GM23248 (cell line): ENCODE measurements around the gene DCLK2. TPM values are rescaled to one million over a fixed set of nuclear protein-coding genes. Genes with fewer than 3 reads are reported as not detected.

Experiments used
- DNase-seq: peaks from one replicate; pipeline ENCODE4 v3.0.0-alpha.2; 2015
- H2AFZ ChIP-seq: fragments of 200-600 bp; sonication (generic); 2 replicates; pipeline ENCODE4 v1.6.1; 2016; ENCODE audit warnings: antibody characterized with exemption
- H3F3A ChIP-seq: fragments of 200-600 bp; sonication (generic); 2 replicates; pipeline ENCODE4 v1.6.1; 2016; ENCODE audit warnings: mild to moderate bottlenecking, antibody characterized with exemption, mixed run types; ENCODE audit not compliant: insufficient read depth
- H3K27ac ChIP-seq: fragments of 200-600 bp; sonication (generic); 2 replicates; pipeline ENCODE4 v1.5.1; 2016; ENCODE audit warnings: mild to moderate bottlenecking
- H3K27me3 ChIP-seq: fragments of 200-600 bp; sonication (generic); replicated peaks from 2 replicates; pipeline ENCODE4 v1.6.1; 2016; ENCODE audit warnings: mild to moderate bottlenecking; ENCODE audit not compliant: insufficient read depth
- H3K36me3 ChIP-seq: fragments of 200-600 bp; sonication (generic); 2 replicates; pipeline ENCODE4 v1.6.1; 2016; ENCODE audit warnings: low read depth, mild to moderate bottlenecking
- H3K4me1 ChIP-seq: fragments of 200-600 bp; sonication (generic); 2 replicates; pipeline ENCODE4 v1.6.1; 2016; ENCODE audit warnings: mild to moderate bottlenecking; ENCODE audit not compliant: insufficient read depth
- H3K4me2 ChIP-seq: fragments of 200-600 bp; sonication (generic); one replicate; pipeline ENCODE4 v1.6.1; 2016; ENCODE audit warnings: mild to moderate bottlenecking; ENCODE audit not compliant: unreplicated experiment
- H3K4me3 ChIP-seq: fragments of 200-600 bp; sonication (generic); 2 replicates; pipeline ENCODE4 v1.5.1; 2016; ENCODE audit warnings: mild to moderate bottlenecking
- H3K79me2 ChIP-seq: fragments of 200-600 bp; sonication (generic); 2 replicates; pipeline ENCODE4 v1.6.1; 2016; ENCODE audit warnings: mild to moderate bottlenecking; ENCODE audit not compliant: insufficient read depth
- H3K9ac ChIP-seq: fragments of 200-600 bp; sonication (generic); 2 replicates; pipeline ENCODE4 v1.6.1; 2016; ENCODE audit warnings: mild to moderate bottlenecking
- H3K9me2 ChIP-seq: fragments of 200-600 bp; sonication (generic); 2 replicates; pipeline ENCODE4 v1.6.1; 2016; ENCODE audit warnings: mixed run types, mild to moderate bottlenecking, moderate library complexity; ENCODE audit not compliant: insufficient read depth
- H3K9me3 ChIP-seq: fragments of 200-600 bp; sonication (generic); one replicate; pipeline ENCODE4 v1.6.1; 2017; ENCODE audit warnings: low read depth
- H4K20me1 ChIP-seq: fragments of 200-600 bp; sonication (generic); 2 replicates; pipeline ENCODE4 v1.6.0; 2016; ENCODE audit not compliant: insufficient read depth
- EZH2 ChIP-seq: fragments of 200-600 bp; sonication (generic); IDR thresholded peaks from 2 replicates; pipeline ENCODE4 v1.6.1; 2018; ENCODE audit warnings: antibody characterized with exemption, mild to moderate bottlenecking; ENCODE audit not compliant: insufficient read depth, poor library complexity, severe bottlenecking
- EZH2phosphoT487 ChIP-seq: fragments of 200-600 bp; sonication (generic); IDR thresholded peaks from 2 replicates; pipeline ENCODE4 v1.6.1; 2018; ENCODE audit warnings: antibody characterized with exemption, moderate library complexity, mild to moderate bottlenecking, low read depth; ENCODE audit not compliant: insufficient read depth
- WGBS, 2 experiments: methylation state at CpG; one replicate each; pipeline ENCODE4 v1.1.6; 2015 to 2017; ENCODE audit warnings: low lambda C conversion rate in 2 of 2, low coverage in 1 of 2; ENCODE audit errors: missing lambda C conversion rate in 2 of 2; 5-methylcytosine and 5-hydroxymethylcytosine counted together
- in situ Hi-C: fragments of 300-500 bp; cut with MboI; formaldehyde crosslinking; loops from 2 replicates; pipeline ENCODE4 v1.15.0; 2020
- polyA plus RNA-seq: library from polyadenylated mRNA; unstranded; fragments of >200 nt; fragmentation: Nextera tagmentation; extraction: Ambion mirVana; gene quantifications from 2 replicates; pipeline ENCODE4 v1.2.1, GENCODE V29; 2016
- total RNA-seq: library from RNA; depleted of rRNA; stranded (reverse); fragments of >200 nt; shearing (Covaris generic); gene quantifications from 2 replicates; pipeline ENCODE4 v1.2.3, GENCODE V29; 2014

DCLK2 gene
- total and polyA plus RNA-seq, 2 experiments from 2014 or later: 1.3 to 2.9 TPM

- Histone ChIP-seq H2AFZ (no peak overlapping the region), H3K36me3 (no peaks in the 10 kb centered on the region), H3K9me2 (no peaks in the 10 kb centered on the region), H3K4me2 (no peak overlapping the region), H3F3A (peaks cover 31% of the 10 kb centered on the region), H3K4me1 (peaks cover 26% of the 10 kb centered on the region), H3K27me3 (no peaks in the 10 kb centered on the region), H3K79me2 (no peaks in the 10 kb centered on the region), H3K9ac (no peak overlapping the region), H3K4me3 (no peak overlapping the region), H3K9me3 (no peaks in the 10 kb centered on the region), H3K27ac (no peak overlapping the region), H4K20me1 (no peaks in the 10 kb centered on the region)
- TF ChIP-seq EZH2phosphoT487 (no peak), EZH2 (no peak)
- 96 to 98% methylated on average over 2 of the region's 2 CpGs for WGBS, 2 experiments
- in situ Hi-C loops: no loop called here
- no peak for DNase-seq
These were observed 200.0 kb downstream of the DCLK2 start for GRCh38 chr4:150278206-150278605.

DNA sequence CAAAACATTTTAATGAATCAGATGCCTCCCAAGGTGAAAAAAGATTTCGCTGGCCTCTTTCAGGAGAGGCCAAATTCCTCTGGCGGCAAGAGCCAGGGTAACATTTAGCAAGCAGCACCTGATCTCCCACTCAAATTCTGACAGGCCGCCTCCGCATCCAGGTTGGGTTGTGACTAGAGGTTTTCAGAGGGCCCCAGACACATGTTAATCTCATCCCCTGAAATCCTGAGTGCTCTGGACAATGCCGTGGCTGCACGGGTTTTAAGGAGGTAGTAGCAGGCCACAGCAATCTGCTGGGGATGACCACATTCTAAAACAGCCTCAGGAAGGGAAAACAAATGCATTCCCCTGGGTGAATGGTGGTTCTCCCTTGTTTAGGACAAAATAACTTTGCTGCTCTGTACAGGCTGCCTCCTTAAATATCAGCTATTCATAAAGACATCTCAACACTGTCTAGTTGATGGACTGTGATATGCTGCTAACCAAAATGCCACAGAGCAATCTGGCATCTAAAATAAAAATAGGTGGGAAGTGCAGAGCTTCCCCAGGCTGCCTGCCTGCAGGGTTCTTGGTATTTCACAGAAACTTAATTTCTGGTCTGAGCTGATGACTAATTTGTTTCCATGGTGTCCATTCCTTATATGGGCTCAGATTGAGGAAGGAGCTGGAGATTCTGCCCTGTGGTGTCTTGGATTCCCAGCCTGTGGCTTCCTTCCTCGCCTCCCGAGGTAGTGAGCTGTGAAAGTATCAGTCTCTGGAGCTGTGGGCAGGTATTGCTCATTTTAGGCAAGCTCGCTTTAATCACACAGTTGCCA is 202.0 kb downstream of the DCLK2 start:
- no peaks in the 10 kb centered on the region for H3K9me3 ChIP-seq
- peak overlapping the region; percentile 72 for H3K27ac ChIP-seq
- peak; percentile 92 for DNase-seq
- H3K36me3 ChIP-seq: no peaks in the 10 kb centered on the region
- no peaks in the 10 kb centered on the region for H3K9me2 ChIP-seq
- peak overlapping the region; percentile 76 for H3K4me2 ChIP-seq
- in situ Hi-C loops: no loop called here
- peak overlapping the region; percentile 54 for H3K9ac ChIP-seq
- H3K79me2 ChIP-seq: no peaks in the 10 kb centered on the region
- H3K4me3 ChIP-seq: peak overlapping the region; percentile 12
- 42 to 44% methylated on average over 9 of the region's 9 CpGs for WGBS, 2 experiments
- peaks cover 40% of the 10 kb centered on the region for H3F3A ChIP-seq
- peaks cover 37% of the 10 kb centered on the region for H3K4me1 ChIP-seq
- no peaks in the 10 kb centered on the region for H3K27me3 ChIP-seq
- H4K20me1 ChIP-seq: no peaks in the 10 kb centered on the region
- TF ChIP-seq EZH2phosphoT487: no peak
- no peak for TF ChIP-seq EZH2
- peak overlapping the region; percentile 41 for H2AFZ ChIP-seq

GRCh38 chr4:150280975-150281374 is 202.7 kb downstream of the DCLK2 start:
- DNase-seq: no peak
- Histone ChIP-seq H4K20me1 (no peaks in the 10 kb centered on the region), H3K9me3 (no peaks in the 10 kb centered on the region), H3K27me3 (no peaks in the 10 kb centered on the region), H3K4me2 (peak overlapping the region; percentile 76), H3K9ac (peak overlapping the region; percentile 54), H3K9me2 (no peaks in the 10 kb centered on the region), H3K36me3 (no peaks in the 10 kb centered on the region), H3K4me3 (peak overlapping the region; percentile 12), H3F3A (peaks cover 40% of the 10 kb centered on the region), H3K27ac (peak overlapping the region; percentile 72), H2AFZ (peak overlapping the region; percentile 41), H3K4me1 (peaks cover 37% of the 10 kb centered on the region), H3K79me2 (no peaks in the 10 kb centered on the region)
- in situ Hi-C loops: no loop called here
- no peak for TF ChIP-seq EZH2
- no peak for TF ChIP-seq EZH2phosphoT487
- WGBS, 2 experiments: 98% methylated on average over 8 of the region's 8 CpGs

- Histone ChIP-seq H3F3A (peaks cover 35% of the 10 kb centered on the region), H3K9me3 (no peaks in the 10 kb centered on the region), H3K9me2 (no peaks in the 10 kb centered on the region), H3K4me3 (peak overlapping the region; percentile 39), H3K9ac (peak overlapping the region; percentile 73), H3K27ac (peak overlapping the region; percentile 89), H3K79me2 (no peaks in the 10 kb centered on the region), H3K27me3 (no peaks in the 10 kb centered on the region), H4K20me1 (no peaks in the 10 kb centered on the region), H3K36me3 (no peaks in the 10 kb centered on the region), H3K4me1 (peaks cover 37% of the 10 kb centered on the region), H3K4me2 (peak overlapping the region; percentile 64), H2AFZ (peak overlapping the region; percentile 44)
- in situ Hi-C loops: no loop called here
- 4 to 6% methylated on average over 1 of the region's 1 CpG for WGBS, 2 experiments
- DNase-seq: peak; percentile 89
- TF ChIP-seq EZH2 (no peak), EZH2phosphoT487 (no peak)
These were observed 205.4 kb downstream of the DCLK2 start for GRCh38 chr4:150283689-150284088.
